ENCODE data around the gene GABBR2.

GABBR2 gene

GRCh38 chr9:98606730-98607129 is 102.0 kb downstream of the GABBR2 start:
- Mint-ChIP-seq H3K27me3 (ENCODE audit: low read depth) (peaks cover 11% of the 10 kb centered on the region), H3K4me1 (peaks cover 5% of the 10 kb centered on the region), H3K36me3 (ENCODE audit: low read depth) (no peaks in the 10 kb centered on the region), H3K27ac (no peak overlapping the region), H3K4me3 (no peak overlapping the region), H3K9me3 (no peaks in the 10 kb centered on the region)
- TF ChIP-seq CTCF (IDR thresholded peaks at IDR 0.05; ENCODE audit: unreplicated experiment in 3 of 3), result no peak

- Mint-ChIP-seq H3K4me3 (no peak overlapping the region), H3K9me3 (no peaks in the 10 kb centered on the region), H3K27me3 (ENCODE audit: low read depth) (peaks cover 7% of the 10 kb centered on the region), H3K4me1 (peaks cover under 1% of the 10 kb centered on the region), H3K36me3 (ENCODE audit: low read depth) (no peaks in the 10 kb centered on the region), H3K27ac (no peak overlapping the region)
- no peak for TF ChIP-seq CTCF (IDR thresholded peaks at IDR 0.05; ENCODE audit: unreplicated experiment in 3 of 3)
Measured at GRCh38 chr9:98605116-98605515, 103.6 kb downstream of the GABBR2 start.

GRCh38 chr9:98603821-98604383 is 104.8 kb downstream of the GABBR2 start:
- Mint-ChIP-seq H3K4me3 (no peak overlapping the region), H3K27ac (no peak overlapping the region), H3K36me3 (ENCODE audit: low read depth) (no peaks in the 10 kb centered on the region), H3K4me1 (no peaks in the 10 kb centered on the region), H3K9me3 (no peaks in the 10 kb centered on the region), H3K27me3 (ENCODE audit: low read depth) (peaks cover 3% of the 10 kb centered on the region)
- TF ChIP-seq CTCF (IDR thresholded peaks at IDR 0.05; ENCODE audit: unreplicated experiment in 3 of 3), result no peak

GRCh38 chr9:98602839-98603500 is 105.8 kb downstream of the GABBR2 start:
- H3K9me3 Mint-ChIP-seq, result no peaks in the 10 kb centered on the region
- TF ChIP-seq CTCF (IDR thresholded peaks at IDR 0.05; ENCODE audit: unreplicated experiment in 3 of 3), result no peak
- no peaks in the 10 kb centered on the region for H3K36me3 Mint-ChIP-seq (ENCODE audit: low read depth)
- peaks cover 3% of the 10 kb centered on the region for H3K27me3 Mint-ChIP-seq (ENCODE audit: low read depth)
- no peak overlapping the region for H3K27ac Mint-ChIP-seq
- no peaks in the 10 kb centered on the region for H3K4me1 Mint-ChIP-seq
- no peak overlapping the region for H3K4me3 Mint-ChIP-seq

GRCh38 chr9:98600631-98601030 is 108.1 kb downstream of the GABBR2 start:
- H3K4me3 Mint-ChIP-seq, result no peak overlapping the region
- peaks cover 3% of the 10 kb centered on the region for H3K27me3 Mint-ChIP-seq (ENCODE audit: low read depth)
- H3K9me3 Mint-ChIP-seq, result no peaks in the 10 kb centered on the region
- no peak for TF ChIP-seq CTCF (IDR thresholded peaks at IDR 0.05; ENCODE audit: unreplicated experiment in 3 of 3)
- no peaks in the 10 kb centered on the region for H3K36me3 Mint-ChIP-seq (ENCODE audit: low read depth)
- no peaks in the 10 kb centered on the region for H3K4me1 Mint-ChIP-seq
- no peak overlapping the region for H3K27ac Mint-ChIP-seq
